Right lung (tissue), 5 donors: ENCODE results near the gene ZNF23. TPM values are rescaled to one million over a fixed set of nuclear protein-coding genes. Genes with fewer than 3 reads are reported as not detected.

Experiments
- DNase-seq, 2 donors: peaks; one replicate each; pipeline ENCODE4 v3.0.0-alpha.2; 2013
- polyA plus RNA-seq, 5 donors: library from polyadenylated mRNA; unstranded; fragments of 120-200 nt; gene quantifications; one replicate each; pipeline versions ENCODE4 v1.2.1 to v1.2.3, GENCODE V29; 2013; ENCODE audit warnings: inconsistent platforms in 1 of 5, low replicate concordance in 1 of 5; ENCODE audit not compliant: insufficient read length in 5 of 5, insufficient read depth in 1 of 5

The ZNF23 gene
- polyA plus RNA-seq, 5 donors = 15.4 to 21.3 (median 18.5) TPM

DNA sequence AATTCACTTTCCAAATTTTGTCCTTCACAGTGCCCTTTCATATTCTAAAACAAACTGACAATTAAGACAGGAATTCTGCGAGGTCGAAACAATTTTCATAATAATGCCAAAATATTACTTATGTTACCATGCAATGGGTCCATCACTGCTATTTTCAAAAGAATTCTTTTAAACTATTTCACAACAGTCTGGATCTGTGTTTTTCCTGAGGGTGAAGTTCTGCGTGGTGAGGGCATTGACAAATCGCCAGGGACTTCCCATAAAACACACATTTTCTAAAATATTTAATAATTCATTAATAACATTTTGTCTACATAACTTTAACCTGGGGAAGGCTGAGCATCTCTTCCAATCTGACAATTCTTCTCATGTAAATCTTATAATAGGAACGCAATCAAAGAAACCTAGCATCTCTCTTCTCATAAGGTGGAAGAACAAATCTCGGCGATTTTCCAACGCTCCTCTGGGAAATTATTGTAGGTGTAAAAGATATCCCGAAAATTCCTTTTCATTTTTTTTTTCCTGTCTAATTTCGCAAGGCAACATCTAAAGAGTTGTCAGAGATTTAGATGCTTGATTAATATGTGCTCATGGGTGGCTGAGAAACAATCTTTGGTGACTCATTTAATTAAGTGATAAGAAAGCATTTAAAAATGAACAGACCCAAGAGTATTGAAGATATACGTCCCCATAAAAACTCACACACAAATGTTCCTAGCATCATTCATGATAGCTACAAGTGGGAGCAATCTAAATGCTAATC is 62.1 kb downstream of the ZNF23 start:
- no peak for DNase-seq

Other genes starting within 250 kb of the ZNF23 start
- 10 to 100 TPM in 4 of 5 donors, 1 to 10 TPM in 1; 6.8 to 14.6 (median 14.0) TPM for gene HYDIN, start 231.5 kb downstream of the ZNF23 start, polyA plus RNA-seq
- gene CMTR2, start 172.8 kb downstream of the ZNF23 start, polyA plus RNA-seq = 10 to 100 TPM; 33.6 to 58.3 (median 43.4) TPM
- not detected for gene CALB2, start 103.5 kb downstream of the ZNF23 start, polyA plus RNA-seq
- gene TLE7, start 20.2 kb downstream of the ZNF23 start, polyA plus RNA-seq = not detected
- gene ZNF19, start 27.1 kb upstream of the ZNF23 start, polyA plus RNA-seq = 10 to 100 TPM in 4 of 5 donors, 1 to 10 TPM in 1; 8.3 to 13.5 (median 10.2) TPM
- under 1 TPM in 4 of 5 donors, not detected in 1; 0.05 to 0.15 (median 0.09) TPM for gene CHST4, start 64.2 kb upstream of the ZNF23 start, polyA plus RNA-seq
- gene TAT, start 114.8 kb upstream of the ZNF23 start, polyA plus RNA-seq = under 1 TPM; 0.04 to 0.17 (median 0.12) TPM
- gene MARVELD3, start 163.9 kb upstream of the ZNF23 start, polyA plus RNA-seq = 1 to 10 TPM; 6.2 to 9.4 (median 8.1) TPM